WTC11 (cell line): ENCODE results near the gene ACRBP. TPM values are rescaled to one million over a fixed set of nuclear protein-coding genes. Genes with fewer than 3 reads are reported as not detected.

Experiments
- ATAC-seq: fragments of 200-7000 bp; cut with Tn5 transposase; 2 replicates; pipeline ENCODE4 v1.10.0; 2021; ENCODE audit warnings: mild to moderate bottlenecking, moderate library complexity
- CTCF ChIA-PET: fragments of 300-600 bp; sonication (Branson Sonifier 250); formaldehyde crosslinking; loops from one replicate; lab custom pipeline; 2021; ENCODE audit warnings: antibody characterized with exemption; lab: Charles Lee
- POLR2A ChIA-PET: fragments of 350-600 bp; sonication (Branson Sonifier 250); formaldehyde crosslinking; loops from one replicate; lab custom pipeline; 2021; ENCODE audit warnings: antibody characterized with exemption; lab: Charles Lee
- DNase-seq: peaks from one replicate; pipeline ENCODE4 v3.0.0; 2021; ENCODE audit warnings: low spot score
- H3K27ac Mint-ChIP-seq: 2 replicates; pipeline ENCODE4 v1.8.0; 2021; ENCODE audit warnings: mixed read lengths
- H3K27me3 Mint-ChIP-seq: 2 replicates; pipeline ENCODE4 v1.8.0; 2021; ENCODE audit warnings: low read depth, mild to moderate bottlenecking, moderate library complexity, mixed read lengths
- H3K36me3 Mint-ChIP-seq: 2 replicates; pipeline ENCODE4 v1.8.0; 2021; ENCODE audit warnings: mixed read lengths
- H3K4me1 Mint-ChIP-seq: 2 replicates; pipeline ENCODE4 v1.8.0; 2022; ENCODE audit warnings: mixed read lengths
- H3K4me3 Mint-ChIP-seq: 2 replicates; pipeline ENCODE4 v1.8.0; 2021; ENCODE audit warnings: mild to moderate bottlenecking, moderate library complexity, mixed read lengths
- H3K9me3 Mint-ChIP-seq: 2 replicates; pipeline ENCODE4 v1.8.0; 2021; ENCODE audit warnings: mixed read lengths
- ARID4B ChIP-seq: sonication (generic); formaldehyde crosslinking; IDR thresholded peaks from 2 replicates; pipeline ENCODE4 v1.8.0; 2023; ENCODE audit warnings: missing genetic modification reagents, mild to moderate bottlenecking, borderline replicate concordance
- CREM ChIP-seq: sonication (generic); formaldehyde crosslinking; IDR thresholded peaks from 2 replicates; pipeline ENCODE4 v1.8.1; 2022; ENCODE audit warnings: mild to moderate bottlenecking, missing genetic modification reagents, moderate library complexity
- EMX1 ChIP-seq: fragments of 250-450 bp; sonication (Bioruptor Pico); IDR thresholded peaks from 2 replicates; pipeline ENCODE4 v1.8.0; 2021; ENCODE audit warnings: mild to moderate bottlenecking
- GRHL2 ChIP-seq: fragments of 250-450 bp; sonication (Bioruptor Pico); IDR thresholded peaks from 2 replicates; pipeline ENCODE4 v1.8.0; 2022; ENCODE audit warnings: mild to moderate bottlenecking, moderate library complexity; ENCODE audit not compliant: insufficient replicate concordance, severe bottlenecking
- GTF2I ChIP-seq: fragments of 250-450 bp; sonication (Bioruptor Pico); conservative IDR thresholded peaks from 2 replicates; pipeline ENCODE4 v1.4.0; 2021; ENCODE audit warnings: mild to moderate bottlenecking
- HMGXB4 ChIP-seq: sonication (generic); formaldehyde crosslinking; IDR thresholded peaks from 2 replicates; pipeline ENCODE4 v1.8.1; 2023; ENCODE audit warnings: mild to moderate bottlenecking, moderate library complexity, missing genetic modification reagents
- MAX ChIP-seq: sonication (generic); formaldehyde crosslinking; IDR thresholded peaks from 2 replicates; pipeline ENCODE4 v1.8.0; 2022; ENCODE audit warnings: mild to moderate bottlenecking, missing genetic modification reagents
- NR1H2 ChIP-seq: sonication (generic); formaldehyde crosslinking; IDR thresholded peaks from 2 replicates; pipeline ENCODE4 v1.9.0; 2021; ENCODE audit warnings: mild to moderate bottlenecking, moderate library complexity, missing genetic modification reagents
- NR3C1 ChIP-seq: sonication (generic); formaldehyde crosslinking; conservative IDR thresholded peaks from 2 replicates; pipeline ENCODE4 v1.8.1; 2023; ENCODE audit warnings: low read depth, mild to moderate bottlenecking, missing genetic modification reagents
- PREB ChIP-seq: sonication (generic); formaldehyde crosslinking; IDR thresholded peaks from 2 replicates; pipeline ENCODE4 v1.8.1; 2022; ENCODE audit warnings: mild to moderate bottlenecking, missing genetic modification reagents, moderate library complexity, borderline replicate concordance
- ZNF232 ChIP-seq: sonication (generic); formaldehyde crosslinking; IDR thresholded peaks from 2 replicates; pipeline ENCODE4 v1.8.0; 2022; ENCODE audit warnings: mild to moderate bottlenecking, missing genetic modification reagents
- ZNF512 ChIP-seq: sonication (generic); formaldehyde crosslinking; IDR thresholded peaks from 2 replicates; pipeline ENCODE4 v1.8.1; 2022; ENCODE audit warnings: missing genetic modification reagents, borderline replicate concordance
- ZNF532 ChIP-seq: fragments of 250-450 bp; sonication (Bioruptor Pico); IDR thresholded peaks from 2 replicates; pipeline ENCODE4 v1.9.0; 2021; ENCODE audit warnings: mild to moderate bottlenecking, borderline replicate concordance
- total RNA-seq: library from RNA; stranded (reverse); gene quantifications from 3 replicates; pipeline ENCODE4 v1.2.3, GENCODE V29; 2021

ACRBP gene
- total RNA-seq, 1 experiment from 2014 or later = 2.1 TPM

- H3K27ac Mint-ChIP-seq = peak overlapping the region; percentile 93
- H3K4me1 Mint-ChIP-seq = peaks cover 37% of the 10 kb centered on the region
- TF ChIP-seq NR3C1 = no peak
- 0 out of 2 replicates have a peak, but pooled peaks have one; percentile 27 for TF ChIP-seq MAX (CRISPR knock-in tag)
- TF ChIP-seq GRHL2 (CRISPR knock-in tag) = no peak
- TF ChIP-seq, all 79 proteins: peak for 1
- DNase-seq (peak; percentile 56), ATAC-seq (no peak)
- ChIA-PET POLR2A (interaction anchor here (0.9 to 2.9 kb wide), 3 partner anchors 31 to 276 kb away, joined by 3 to 25 read pairs (median 4); partner anchors contain the start of gene ZNF384), CTCF (interaction anchor here (0.6 to 3.0 kb wide), 17 partner anchors 8 to 423 kb away, joined by 3 to 23 read pairs (median 4); partner anchors contain the start of genes GAPDH and ZNF384)
- Mint-ChIP-seq H3K27me3 (no peaks in the 10 kb centered on the region), H3K4me3 (peak overlapping the region; percentile 66), H3K9me3 (no peaks in the 10 kb centered on the region), H3K36me3 (no peaks in the 10 kb centered on the region)
These were observed 34.0 kb downstream of the ACRBP start for GRCh38 chr12:6613015-6613775.

GRCh38 chr12:6612652-6613014, 34.6 kb downstream of the ACRBP start:
- H3K4me1 Mint-ChIP-seq = peaks cover 37% of the 10 kb centered on the region
- POLR2A ChIA-PET = interaction anchor here (0.9 to 2.9 kb wide), 3 partner anchors 30 to 276 kb away, joined by 3 to 25 read pairs (median 4); partner anchors contain the start of gene ZNF384
- DNase-seq = no peak
- TF ChIP-seq GRHL2 (CRISPR knock-in tag) (no peak), NR1H2 (CRISPR knock-in tag) (no peak), ZNF512 (CRISPR knock-in tag) (no peak), ZNF232 (CRISPR knock-in tag) (no peak), PREB (CRISPR knock-in tag) (no peak), ARID4B (CRISPR knock-in tag) (no peak), GTF2I (CRISPR knock-in tag) (no peak), HMGXB4 (CRISPR knock-in tag) (no peak), ZNF532 (no peak), EMX1 (CRISPR knock-in tag) (no peak), CREM (no peak)
- ATAC-seq = no peak
- CTCF ChIA-PET = interaction anchor here (0.6 to 3.0 kb wide), 9 partner anchors 8 to 424 kb away, joined by 3 to 17 read pairs (median 4); partner anchors contain the start of gene ZNF384
- H3K36me3 Mint-ChIP-seq = no peaks in the 10 kb centered on the region
- H3K4me3 Mint-ChIP-seq = peak overlapping the region; percentile 66
- H3K27me3 Mint-ChIP-seq = no peaks in the 10 kb centered on the region
- no peaks in the 10 kb centered on the region for H3K9me3 Mint-ChIP-seq
- H3K27ac Mint-ChIP-seq = no peak overlapping the region
